Activated naive CD4-positive, alpha-beta T cell treated with anti-CD3 and anti-CD28 coated beads, Interleukin-2, amount 50 U/mL, for 72 hours (primary cell): ENCODE results near the gene ANKRD65. TPM values are rescaled to one million over a fixed set of nuclear protein-coding genes. Genes with fewer than 3 reads are reported as not detected.
"Not testable (repeated sequence)": the region's sequence is repeated elsewhere in the genome, so short reads cannot be mapped to it uniquely, and the experiment has no call there.

Source experiments
- ATAC-seq, 2 donors: fragments of 150-1000 bp; cut with Tn5 transposase; 2 replicates each; pipeline ENCODE4 v1.10.0; 2021; ENCODE audit warnings: mild to moderate bottlenecking in 2 of 2, moderate library complexity in 2 of 2
- DNase-seq, 2 donors: peaks; one replicate each; pipeline ENCODE4 v3.0.0; 2021 to 2022; ENCODE audit warnings: low spot score in 2 of 2
- H3K27ac Mint-ChIP-seq, 2 donors: one replicate each; pipeline ENCODE4 v1.8.0; 2022; ENCODE audit warnings: mild to moderate bottlenecking in 2 of 2, mixed read lengths in 2 of 2
- H3K36me3 Mint-ChIP-seq, 2 donors: one replicate each; pipeline ENCODE4 v1.8.0; 2022; ENCODE audit warnings: mixed read lengths in 2 of 2
- H3K9me3 Mint-ChIP-seq, 2 donors: one replicate each; pipeline ENCODE4 v1.8.0; 2022; ENCODE audit warnings: mixed read lengths in 2 of 2
- total RNA-seq, 2 donors: library from RNA; stranded (reverse); gene quantifications; one replicate each; pipeline ENCODE4 v1.2.3, GENCODE V29; 2022

The ANKRD65 gene
- total RNA-seq, 2 donors from 2014 or later, result 0.29 TPM; not detected in 1

GRCh38 chr1:1410238-1410637 lies 10.8 kb downstream of the ANKRD65 start:
- not testable (repeated sequence) for DNase-seq, ATAC-seq, H3K9me3 Mint-ChIP-seq, H3K27ac Mint-ChIP-seq
- H3K36me3 Mint-ChIP-seq, result peaks cover 12 to 23% of the 10 kb centered on the region in 2 donors

GRCh38 chr1:1407636-1408318 lies 13.3 kb downstream of the ANKRD65 start:
- peak overlapping the region; percentile 84 to 94 for H3K27ac Mint-ChIP-seq
- no peaks in the 10 kb centered on the region for H3K9me3 Mint-ChIP-seq
- H3K36me3 Mint-ChIP-seq, result peaks cover 13 to 33% of the 10 kb centered on the region in 2 donors
- ATAC-seq, result peak; percentile 17 to 18
- DNase-seq, result no peak

GRCh38 chr1:1406821-1407635 lies 14.0 kb downstream of the ANKRD65 start, which contains the start of gene MRPL20:
Gene MRPL20, minus strand, starts transcription at chr1:1407293. Its CDS starts 76 bp downstream, at chr1:1407217.
- ATAC-seq (peak; percentile 97 to 98), DNase-seq (peak; percentile 94 to 97)
- H3K9me3 Mint-ChIP-seq, result no peaks in the 10 kb centered on the region
- peak within 1 kb of the TSS; percentile 94 to 98 for H3K27ac Mint-ChIP-seq
- peaks cover 13 to 38% of the 10 kb centered on the region in 2 donors for H3K36me3 Mint-ChIP-seq

- Mint-ChIP-seq H3K27ac (peak overlapping the region; percentile 94 to 98), H3K9me3 (no peaks in the 10 kb centered on the region), H3K36me3 (peaks cover 13 to 41% of the 10 kb centered on the region in 2 donors)
- no peak for DNase-seq
- ATAC-seq, result no peak
These were observed 14.8 kb downstream of the ANKRD65 start for GRCh38 chr1:1406101-1406820.

- Mint-ChIP-seq H3K36me3 (peaks cover 32 to 60% of the 10 kb centered on the region in 2 donors), H3K9me3 (no peaks in the 10 kb centered on the region), H3K27ac (peak overlapping the region; percentile 67 to 94)
- no peak for ATAC-seq
- no peak for DNase-seq
These were observed 17.4 kb downstream of the ANKRD65 start for GRCh38 chr1:1403653-1404052.

- not testable (repeated sequence) for DNase-seq, ATAC-seq, H3K9me3 Mint-ChIP-seq
- Mint-ChIP-seq H3K27ac (peak overlapping the region; percentile 51 to 67), H3K36me3 (peaks cover 38 to 58% of the 10 kb centered on the region in 2 donors)
These were observed 18.1 kb downstream of the ANKRD65 start for GRCh38 chr1:1402901-1403392.

- Mint-ChIP-seq H3K27ac (peak overlapping the region; percentile 85 to 95), H3K36me3 (peaks cover 43 to 59% of the 10 kb centered on the region in 2 donors), H3K9me3 (no peaks in the 10 kb centered on the region)
- peak in 1 of 2 donors; percentile 65 for DNase-seq
- no peak for ATAC-seq
These were observed 18.8 kb downstream of the ANKRD65 start for GRCh38 chr1:1402072-1402900.

GRCh38 chr1:1401457-1402010 lies 19.5 kb downstream of the ANKRD65 start:
- Mint-ChIP-seq H3K9me3 (no peaks in the 10 kb centered on the region), H3K36me3 (peaks cover 43 to 58% of the 10 kb centered on the region in 2 donors), H3K27ac (peak overlapping the region; percentile 88 to 95)
- ATAC-seq, result no peak
- no peak for DNase-seq

- ATAC-seq, result no peak
- H3K36me3 Mint-ChIP-seq, result peaks cover 36 to 51% of the 10 kb centered on the region in 2 donors
- no peaks in the 10 kb centered on the region for H3K9me3 Mint-ChIP-seq
- DNase-seq, result no peak
- peak overlapping the region; percentile 88 to 95 for H3K27ac Mint-ChIP-seq
These were observed 20.3 kb downstream of the ANKRD65 start for GRCh38 chr1:1400576-1401456.

GRCh38 chr1:1399872-1400575 lies 21.1 kb downstream of the ANKRD65 start:
- ATAC-seq, result peak; percentile 1 to 2

GRCh38 chr1:1399187-1399871 lies 21.7 kb downstream of the ANKRD65 start, which contains the start of gene CCNL2:
Gene CCNL2, minus strand, starts transcription at chr1:1399335. Its CDS starts 29 bp downstream, at chr1:1399306.
- DNase-seq, result peak; percentile 99 to 100
- Mint-ChIP-seq H3K27ac (peak within 1 kb of the TSS; percentile 95 to 96), H3K36me3 (peaks cover 38 to 44% of the 10 kb centered on the region in 2 donors), H3K9me3 (no peaks in the 10 kb centered on the region)
- ATAC-seq, result peak; percentile 98

More at GRCh38 chr1:1399872-1400575, 21.1 kb downstream of the ANKRD65 start:
- peaks cover 38 to 44% of the 10 kb centered on the region in 2 donors for H3K36me3 Mint-ChIP-seq
- no peak for DNase-seq
- peak overlapping the region; percentile 95 to 96 for H3K27ac Mint-ChIP-seq
- no peaks in the 10 kb centered on the region for H3K9me3 Mint-ChIP-seq

- peak overlapping the region; percentile 93 to 95 for H3K27ac Mint-ChIP-seq
- peak; percentile 2 to 4 for ATAC-seq
These were observed 22.3 kb downstream of the ANKRD65 start for GRCh38 chr1:1398677-1399186.

GRCh38 chr1:1397839-1398523 lies 23.1 kb downstream of the ANKRD65 start:
- ATAC-seq, result no peak

More at GRCh38 chr1:1398677-1399186, 22.3 kb downstream of the ANKRD65 start:
- DNase-seq, result no peak
- peaks cover 40 to 46% of the 10 kb centered on the region in 2 donors for H3K36me3 Mint-ChIP-seq
- H3K9me3 Mint-ChIP-seq, result no peaks in the 10 kb centered on the region

More at GRCh38 chr1:1397839-1398523, 23.1 kb downstream of the ANKRD65 start:
- peaks cover 45 to 48% of the 10 kb centered on the region in 2 donors for H3K36me3 Mint-ChIP-seq
- H3K9me3 Mint-ChIP-seq, result no peaks in the 10 kb centered on the region
- DNase-seq, result no peak
- peak overlapping the region; percentile 93 to 95 for H3K27ac Mint-ChIP-seq
